SK-N-SH treated with all-trans-retinoic acid at 6 μM for 48 hours (cell line): ENCODE measurements around the gene PSMC3IP.
A peak's percentile ranks its signal among the peaks of the same experiment; 100 is the strongest.

ENCODE experiments used
- ATAC-seq: fragments of 200-7000 bp; cut with Tn5 transposase; 3 replicates; pipeline ENCODE4 v1.9.1; 2020; ENCODE audit warnings: mild to moderate bottlenecking, moderate library complexity
- ARNTL ChIP-seq: fragments of 450-650 bp; formaldehyde crosslinking; IDR thresholded peaks from 2 replicates; pipeline ENCODE4 v1.5.0; 2020; ENCODE audit warnings: low read depth, mild to moderate bottlenecking, moderate library complexity, borderline replicate concordance
- BACH2 ChIP-seq: fragments of 250-450 bp; sonication (Bioruptor Pico); IDR thresholded peaks from 2 replicates; pipeline ENCODE4 v1.9.0; 2021; ENCODE audit warnings: mild to moderate bottlenecking, borderline replicate concordance
- CSRNP3 ChIP-seq: fragments of 250-450 bp; sonication (Bioruptor Pico); IDR thresholded peaks from 2 replicates; pipeline ENCODE4 v1.5.1; 2021; ENCODE audit warnings: mild to moderate bottlenecking, moderate library complexity
- ESRRG ChIP-seq: fragments of 250-450 bp; sonication (Bioruptor Pico); IDR thresholded peaks from 2 replicates; pipeline ENCODE4 v1.6.1; 2021; ENCODE audit warnings: mild to moderate bottlenecking
- ISL1 ChIP-seq: fragments of 250-450 bp; sonication (Bioruptor Pico); IDR thresholded peaks from 2 replicates; pipeline ENCODE4 v2.1.2; 2022; ENCODE audit warnings: mild to moderate bottlenecking, moderate library complexity
- OSR1 ChIP-seq: fragments of 250-450 bp; sonication (Bioruptor Pico); IDR thresholded peaks from 2 replicates; pipeline ENCODE4 v1.8.0; 2022; ENCODE audit warnings: moderate library complexity, mild to moderate bottlenecking, inconsistent platforms
- PATZ1 ChIP-seq: fragments of 250-450 bp; sonication (Bioruptor Pico); IDR thresholded peaks from 2 replicates; pipeline ENCODE4 v1.8.0; 2020; ENCODE audit warnings: mild to moderate bottlenecking, moderate library complexity, borderline replicate concordance
- PPARA ChIP-seq: fragments of 250-450 bp; sonication (Bioruptor Pico); IDR thresholded peaks from 2 replicates; pipeline ENCODE4 v1.5.0; 2020; ENCODE audit warnings: mild to moderate bottlenecking, borderline replicate concordance
- RARB ChIP-seq: fragments of 250-450 bp; sonication (Bioruptor Pico); IDR thresholded peaks from 2 replicates; pipeline ENCODE4 v1.8.0; 2021; ENCODE audit warnings: mild to moderate bottlenecking, moderate library complexity
- SNAI2 ChIP-seq: fragments of 250-450 bp; sonication (Bioruptor Pico); IDR thresholded peaks from 2 replicates; pipeline ENCODE4 v1.5.0; 2020; ENCODE audit warnings: mild to moderate bottlenecking, moderate library complexity
- TCF4 ChIP-seq: fragments of 250-450 bp; sonication (Bioruptor Pico); IDR thresholded peaks from 2 replicates; pipeline ENCODE4 v1.8.0; 2021; ENCODE audit warnings: mild to moderate bottlenecking, moderate library complexity, borderline replicate concordance
- TSHZ2 ChIP-seq: fragments of 250-450 bp; sonication (Bioruptor Pico); IDR thresholded peaks from 2 replicates; pipeline ENCODE4 v1.5.0; 2020; ENCODE audit warnings: mild to moderate bottlenecking, moderate library complexity
- ZC3H10 ChIP-seq: fragments of 250-450 bp; sonication (Bioruptor Pico); IDR thresholded peaks from 2 replicates; pipeline ENCODE4 v1.5.1; 2021; ENCODE audit warnings: mild to moderate bottlenecking, moderate library complexity
- ZFP3 ChIP-seq: fragments of 250-450 bp; sonication (Bioruptor Pico); IDR thresholded peaks from 2 replicates; pipeline ENCODE4 v1.5.0; 2020; ENCODE audit warnings: mild to moderate bottlenecking, moderate library complexity
- ZFP30 ChIP-seq: fragments of 450-650 bp; formaldehyde crosslinking; IDR thresholded peaks from 2 replicates; pipeline ENCODE4 v1.5.0; 2022; ENCODE audit warnings: mild to moderate bottlenecking, moderate library complexity
- ZNF565 ChIP-seq: fragments of 450-650 bp; formaldehyde crosslinking; conservative IDR thresholded peaks from 2 replicates; pipeline ENCODE4 v1.5.0; 2020; ENCODE audit warnings: low read depth, mild to moderate bottlenecking, moderate library complexity
- ZNF8 ChIP-seq: fragments of 450-650 bp; formaldehyde crosslinking; IDR thresholded peaks from 2 replicates; pipeline ENCODE4 v1.5.0; 2020; ENCODE audit warnings: mild to moderate bottlenecking, moderate library complexity
- TF ChIP-seq, protein P1 (sequence below): fragments of 250-450 bp; sonication (Bioruptor Pico); IDR thresholded peaks from 2 replicates; pipeline ENCODE4 v1.5.1; 2020; ENCODE audit warnings: low read depth, mild to moderate bottlenecking, moderate library complexity

The PSMC3IP gene

GRCh38 chr17:42536372-42537155 is 41.0 kb downstream of the PSMC3IP start:
- ATAC-seq, result peak; percentile 77
- TF ChIP-seq, protein P1, sequence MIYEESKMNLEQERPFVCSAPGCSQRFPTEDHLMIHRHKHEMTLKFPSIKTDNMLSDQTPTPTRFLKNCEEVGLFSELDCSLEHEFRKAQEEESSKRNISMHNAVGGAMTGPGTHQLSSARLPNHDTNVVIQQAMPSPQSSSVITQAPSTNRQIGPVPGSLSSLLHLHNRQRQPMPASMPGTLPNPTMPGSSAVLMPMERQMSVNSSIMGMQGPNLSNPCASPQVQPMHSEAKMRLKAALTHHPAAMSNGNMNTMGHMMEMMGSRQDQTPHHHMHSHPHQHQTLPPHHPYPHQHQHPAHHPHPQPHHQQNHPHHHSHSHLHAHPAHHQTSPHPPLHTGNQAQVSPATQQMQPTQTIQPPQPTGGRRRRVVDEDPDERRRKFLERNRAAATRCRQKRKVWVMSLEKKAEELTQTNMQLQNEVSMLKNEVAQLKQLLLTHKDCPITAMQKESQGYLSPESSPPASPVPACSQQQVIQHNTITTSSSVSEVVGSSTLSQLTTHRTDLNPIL (CRISPR knock-in tag), result no peak
- TF ChIP-seq ISL1 (CRISPR knock-in tag) (no peak), PPARA (CRISPR knock-in tag) (no peak), ARNTL (CRISPR knock-in tag) (no peak), ZFP3 (CRISPR knock-in tag) (no peak), PATZ1 (CRISPR knock-in tag) (no peak), SNAI2 (no peak), CSRNP3 (no peak), RARB (CRISPR knock-in tag) (no peak), OSR1 (CRISPR knock-in tag) (no peak), TCF4 (CRISPR knock-in tag) (no peak), TSHZ2 (CRISPR knock-in tag) (no peak), ESRRG (CRISPR knock-in tag) (no peak), ZFP30 (CRISPR knock-in tag) (no peak), ZNF8 (CRISPR knock-in tag) (no peak), BACH2 (no peak), ZNF565 (CRISPR knock-in tag) (no peak), ZC3H10 (no peak)

- ATAC-seq, result peak; percentile 85
- TF ChIP-seq CSRNP3, result no peak
Observed at GRCh38 chr17:42536048-42536371, 41.5 kb downstream of the PSMC3IP start, which contains the start of gene NAGLU. Gene NAGLU (plus strand): TSS chr17:42536241. CDS start chr17:42536273, 32 bp downstream.

DNA sequence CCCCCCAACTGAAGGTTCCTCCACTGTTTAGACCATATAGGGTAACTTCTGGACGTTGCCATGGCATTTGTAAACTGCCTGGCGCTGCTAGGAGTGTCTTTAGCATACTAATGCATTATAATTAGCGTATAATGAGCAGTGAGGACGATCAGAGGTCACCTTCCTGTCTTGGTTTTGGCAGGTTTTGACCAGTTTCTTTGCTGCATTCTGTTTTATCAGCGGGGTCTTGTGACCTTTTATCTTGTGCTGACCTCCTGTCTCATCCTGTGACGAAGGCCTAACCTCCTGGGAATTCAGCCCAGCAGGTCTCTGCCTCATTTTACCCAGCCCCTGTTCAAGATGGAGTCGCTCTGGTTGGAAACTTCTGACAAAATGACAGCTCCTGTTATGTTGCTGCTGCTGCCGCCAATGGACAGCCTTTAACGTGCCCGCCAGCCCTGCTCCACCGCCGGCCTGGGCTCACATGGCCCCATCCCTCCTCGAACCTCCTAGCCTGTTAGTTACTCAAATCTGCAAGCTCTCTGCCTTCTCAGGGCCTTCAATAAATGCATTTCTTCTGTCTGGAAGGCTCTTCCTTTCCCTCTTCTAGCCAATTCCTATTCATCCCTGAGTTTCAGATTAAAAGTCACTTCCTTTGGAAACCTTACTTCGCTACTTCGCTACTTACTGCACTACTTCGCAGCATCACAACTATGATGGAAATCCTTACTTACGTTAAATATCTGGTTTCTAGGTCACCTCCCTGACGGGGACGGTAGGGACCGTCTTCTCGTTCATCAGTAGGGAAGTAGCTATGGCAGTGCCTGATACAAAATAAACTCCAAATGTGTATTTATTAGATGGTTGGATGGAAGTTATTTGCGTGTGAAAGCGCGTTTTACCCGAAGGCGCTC is 42.1 kb downstream of the PSMC3IP start:
- peak; percentile 26 for ATAC-seq
- TF ChIP-seq, protein P1 (CRISPR knock-in tag), result peak; percentile 19; the same call in 1 of the 2 replicates
- no peak for TF ChIP-seq RARB (CRISPR knock-in tag)
